Measurements from ENCODE around the gene PRR35.

PRR35 gene

DNA sequence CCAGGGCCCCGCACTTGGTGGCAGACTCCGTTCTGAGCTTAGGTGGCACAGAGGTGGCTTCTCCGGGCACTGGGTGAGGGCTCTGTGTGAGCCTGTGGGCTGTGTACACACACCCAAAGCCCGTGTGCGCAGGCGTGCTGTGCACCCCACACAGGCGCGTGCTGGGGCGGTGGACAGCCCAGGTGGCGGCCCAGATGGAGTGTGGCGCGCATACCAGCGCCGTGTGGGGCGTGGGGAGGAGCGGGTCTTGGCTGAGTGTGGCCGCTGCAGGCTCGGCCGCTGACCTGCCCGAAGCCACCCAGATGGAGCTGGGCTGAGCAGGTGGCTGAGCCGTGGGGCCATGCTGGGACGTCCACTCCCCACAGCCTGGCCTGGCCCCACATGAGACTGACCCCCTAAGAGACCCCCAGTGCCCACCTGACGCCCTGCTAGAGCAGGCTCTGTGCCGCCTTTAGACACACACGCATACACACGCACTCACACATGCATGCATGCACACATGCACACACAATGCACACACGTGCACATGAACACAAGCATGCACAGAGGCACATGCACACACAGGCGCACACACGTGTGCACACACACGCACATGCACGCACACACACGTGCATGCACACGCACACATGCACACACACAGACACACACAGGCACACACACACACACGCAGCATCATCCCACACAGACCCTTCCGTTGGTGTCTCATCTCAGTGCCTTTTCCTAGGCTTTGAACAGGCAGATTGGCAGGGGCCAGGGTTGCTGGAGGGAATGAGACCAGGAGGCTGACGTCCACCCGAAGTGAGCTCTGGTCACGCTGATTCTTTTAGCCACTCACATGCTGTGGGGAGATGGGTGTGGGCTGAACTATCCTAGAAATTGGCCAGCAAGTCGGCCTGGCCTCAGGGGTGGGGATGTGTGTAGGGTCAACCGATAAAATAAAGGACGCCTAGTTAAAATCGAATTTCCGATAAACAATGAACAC, 2.1 kb downstream of the PRR35 start:
- DNase-seq (ENCODE audit: low read depth), result no peak
- TF ChIP-seq, protein P1, sequence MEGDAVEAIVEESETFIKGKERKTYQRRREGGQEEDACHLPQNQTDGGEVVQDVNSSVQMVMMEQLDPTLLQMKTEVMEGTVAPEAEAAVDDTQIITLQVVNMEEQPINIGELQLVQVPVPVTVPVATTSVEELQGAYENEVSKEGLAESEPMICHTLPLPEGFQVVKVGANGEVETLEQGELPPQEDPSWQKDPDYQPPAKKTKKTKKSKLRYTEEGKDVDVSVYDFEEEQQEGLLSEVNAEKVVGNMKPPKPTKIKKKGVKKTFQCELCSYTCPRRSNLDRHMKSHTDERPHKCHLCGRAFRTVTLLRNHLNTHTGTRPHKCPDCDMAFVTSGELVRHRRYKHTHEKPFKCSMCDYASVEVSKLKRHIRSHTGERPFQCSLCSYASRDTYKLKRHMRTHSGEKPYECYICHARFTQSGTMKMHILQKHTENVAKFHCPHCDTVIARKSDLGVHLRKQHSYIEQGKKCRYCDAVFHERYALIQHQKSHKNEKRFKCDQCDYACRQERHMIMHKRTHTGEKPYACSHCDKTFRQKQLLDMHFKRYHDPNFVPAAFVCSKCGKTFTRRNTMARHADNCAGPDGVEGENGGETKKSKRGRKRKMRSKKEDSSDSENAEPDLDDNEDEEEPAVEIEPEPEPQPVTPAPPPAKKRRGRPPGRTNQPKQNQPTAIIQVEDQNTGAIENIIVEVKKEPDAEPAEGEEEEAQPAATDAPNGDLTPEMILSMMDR (IDR thresholded peaks at IDR 0.05; ENCODE audit: low read length, missing control alignments), result no peak
- no peak overlapping the region for H3K4me3 ChIP-seq (replicated peaks; ENCODE audit: low read depth, low read length)

DNA sequence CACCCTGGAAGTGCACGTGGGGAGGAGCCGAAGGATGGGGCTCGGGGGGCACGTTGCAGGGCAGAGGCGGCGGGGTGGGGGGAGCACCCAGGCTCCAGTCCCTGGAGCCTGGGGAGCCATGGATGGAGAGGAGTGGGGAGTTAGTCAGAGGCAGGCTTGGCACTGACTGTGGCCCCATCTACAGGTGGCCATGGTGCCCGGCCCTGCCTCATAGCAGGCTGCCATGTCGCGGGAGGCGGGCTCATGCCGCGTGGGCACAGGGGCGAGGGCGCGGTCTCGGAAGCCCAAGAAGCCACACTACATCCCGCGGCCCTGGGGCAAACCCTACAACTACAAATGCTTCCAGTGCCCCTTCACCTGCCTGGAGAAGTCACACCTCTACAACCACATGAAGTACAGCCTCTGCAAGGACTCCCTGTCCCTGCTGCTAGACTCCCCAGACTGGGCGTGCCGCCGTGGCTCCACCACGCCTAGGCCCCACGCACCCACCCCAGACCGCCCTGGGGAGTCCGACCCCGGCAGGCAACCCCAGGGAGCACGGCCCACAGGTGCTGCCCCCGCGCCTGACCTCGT, 3.0 kb downstream of the PRR35 start:
- TF ChIP-seq, protein P1 (IDR thresholded peaks at IDR 0.05; ENCODE audit: low read length, missing control alignments), result no peak
- DNase-seq (ENCODE audit: low read depth), result no peak
- H3K4me3 ChIP-seq (replicated peaks; ENCODE audit: low read depth, low read length), result no peak overlapping the region

DNA sequence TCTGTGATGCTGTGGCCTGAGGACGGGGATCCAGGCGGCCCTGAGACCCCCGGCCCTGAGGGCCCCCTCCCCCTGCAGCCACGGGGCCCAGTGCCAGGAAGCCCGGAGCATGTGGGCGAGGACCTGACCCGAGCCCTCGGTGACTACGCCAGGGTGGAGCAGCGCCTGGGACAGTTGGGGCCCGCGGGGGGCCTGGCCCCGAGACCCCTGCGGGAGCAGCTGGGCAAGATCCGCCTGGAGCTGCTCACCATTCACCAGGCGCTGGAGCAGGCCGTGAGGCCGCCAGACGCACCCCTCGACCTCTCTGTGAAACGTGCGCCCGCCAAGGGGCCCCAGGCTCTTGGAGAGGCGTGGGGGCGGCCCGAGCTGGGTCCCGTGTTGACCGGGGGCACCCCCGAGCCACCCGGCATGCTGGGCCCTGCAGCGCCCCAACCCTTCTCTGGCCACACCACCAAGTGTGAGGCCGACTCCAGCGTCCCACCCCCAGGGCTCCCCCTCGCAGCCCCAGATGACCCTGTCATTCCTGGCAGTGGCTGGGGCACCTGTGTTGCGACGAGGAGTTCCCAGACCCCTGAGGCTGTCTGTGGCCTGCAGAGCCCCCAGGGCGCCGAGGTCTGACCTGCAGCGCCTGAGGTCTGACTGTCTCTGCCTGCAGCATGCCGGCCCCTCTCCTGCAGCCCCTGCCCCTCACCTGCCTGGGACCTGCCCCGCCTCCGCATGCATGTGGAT, 4.7 kb downstream of the PRR35 start:
- no peak for DNase-seq (ENCODE audit: low read depth)
- H3K4me3 ChIP-seq (replicated peaks; ENCODE audit: low read depth, low read length), result no peak overlapping the region
- TF ChIP-seq, protein P1 (IDR thresholded peaks at IDR 0.05; ENCODE audit: low read length, missing control alignments), result no peak

DNA sequence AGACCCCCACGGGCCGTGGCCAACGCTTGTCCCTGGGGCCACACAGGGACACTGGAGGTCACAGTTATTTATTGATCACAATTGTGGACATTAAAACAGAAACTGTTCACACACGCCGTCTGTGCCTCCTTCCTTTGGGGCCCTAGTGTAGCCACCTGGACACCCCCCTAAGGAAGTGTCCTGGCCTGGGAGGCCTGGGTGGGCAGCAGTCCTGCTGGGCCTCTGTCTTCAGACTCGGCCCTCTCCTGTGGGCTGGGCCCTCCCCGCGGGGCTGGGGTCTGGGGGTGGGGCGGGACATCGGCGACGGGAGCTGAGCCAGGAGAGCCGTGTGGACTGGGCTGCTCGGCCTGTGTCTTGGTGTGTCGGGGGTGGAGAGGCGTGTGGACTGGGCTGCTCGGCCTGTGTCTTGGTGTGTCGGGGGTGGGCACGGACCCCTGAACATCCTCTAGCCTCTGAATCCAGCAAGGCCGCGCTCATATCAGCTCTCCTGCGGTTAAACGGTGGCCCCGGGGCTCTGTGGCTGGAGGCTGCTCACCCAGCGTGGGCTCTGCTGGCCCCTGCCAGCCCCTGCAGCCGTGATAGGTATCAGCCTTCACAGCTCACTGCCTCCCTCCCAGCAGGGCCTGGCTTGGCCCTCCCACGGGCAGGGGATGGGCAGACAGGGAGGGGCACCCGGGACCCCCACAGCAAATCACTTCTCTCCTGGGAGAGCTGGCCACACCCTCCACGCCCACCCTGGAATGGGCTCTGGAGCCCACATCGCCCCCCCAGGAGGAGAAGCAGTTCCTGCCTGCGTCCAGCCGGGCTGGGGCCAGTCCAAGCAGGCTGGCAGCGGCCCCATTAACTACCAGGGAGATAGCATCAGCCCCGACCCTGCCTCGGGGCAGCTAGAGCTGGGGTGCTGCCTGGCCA, 5.5 kb downstream of the PRR35 start:
- DNase-seq (ENCODE audit: low read depth), result no peak
- TF ChIP-seq, protein P1 (IDR thresholded peaks at IDR 0.05; ENCODE audit: low read length, missing control alignments), result no peak
- no peak overlapping the region for H3K4me3 ChIP-seq (replicated peaks; ENCODE audit: low read depth, low read length)

DNA sequence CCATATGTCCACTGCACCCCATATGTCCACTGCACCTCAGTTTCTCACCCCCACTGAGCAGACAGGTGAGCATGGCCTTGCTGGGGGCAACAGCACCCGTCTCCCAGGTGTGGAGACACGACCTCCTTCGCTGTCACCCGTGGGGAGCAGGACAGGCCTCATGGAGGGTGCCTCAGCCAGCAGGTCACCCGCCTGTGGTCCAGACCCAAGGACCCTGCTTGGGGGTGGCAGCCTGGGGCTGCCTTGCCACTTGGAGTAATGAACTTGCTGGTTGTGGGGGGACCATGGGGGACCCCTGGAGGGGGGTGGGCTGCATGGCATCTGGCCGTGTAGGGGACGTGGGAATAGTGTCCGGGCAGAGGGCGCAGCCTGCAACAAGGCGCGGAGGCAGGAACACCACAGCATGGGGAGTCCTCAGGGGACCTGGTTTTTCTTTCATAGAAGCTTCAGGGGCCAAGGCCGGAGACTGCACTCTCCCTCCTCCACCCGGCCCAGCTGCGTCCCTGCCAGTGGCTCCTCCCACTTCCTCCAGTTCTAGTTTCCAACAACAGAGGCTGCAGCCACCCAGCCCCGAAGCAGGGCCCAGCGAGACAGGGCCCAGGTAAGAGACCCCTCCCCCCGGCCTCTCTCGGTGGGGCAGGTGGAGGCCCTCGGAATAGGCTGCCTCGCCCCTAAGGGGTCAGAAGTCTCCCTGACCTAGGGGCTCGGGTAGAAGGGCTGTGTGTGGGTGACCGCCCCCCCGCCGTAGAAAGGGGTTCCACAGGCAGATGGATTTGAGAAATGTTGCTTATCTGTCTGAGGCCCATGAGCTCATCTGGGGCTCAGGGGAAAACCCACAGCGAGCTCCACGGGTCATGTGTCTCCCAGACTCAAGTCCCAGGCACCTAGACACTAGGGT, 6.5 kb downstream of the PRR35 start, which contains the start of gene NHLRC4:
NHLRC4 (plus strand) TSS at position 531 of the 898 bp plus-strand sequence. CDS start 1,043 bp downstream, outside the sequence.
- TF ChIP-seq, protein P1 (IDR thresholded peaks at IDR 0.05; ENCODE audit: low read length, missing control alignments), result no peak

More for the DNA sequence above, 6.5 kb downstream of the PRR35 start, which contains the start of gene NHLRC4:
- peak; percentile 79 for DNase-seq (ENCODE audit: low read depth)
- H3K4me3 ChIP-seq (replicated peaks; ENCODE audit: low read depth, low read length), result peak within 1 kb of the TSS; percentile 30
